Measurements from ENCODE around the gene ZBTB44.
A peak's percentile ranks its signal among the peaks of the same experiment; 100 is the strongest.

Gene ZBTB44

GRCh38 chr11:130314750-130315285 is at the start of gene ZBTB44:
TSS of gene ZBTB44 (minus strand) at chr11:130314917. CDS start at chr11:130261873, 53,044 bp downstream.
- Histone ChIP-seq H3K27ac (peak within 1 kb of the TSS; percentile 69), H3K36me3 (ENCODE audit: control insufficient read depth, insufficient read depth, low read length) (no peaks in the 10 kb centered on the region), H3K4me2 (ENCODE audit: low read length) (peak within 1 kb of the TSS; percentile 59), H3K4me1 (peaks cover 4% of the 10 kb centered on the region), H3K79me2 (peaks cover 8% of the 10 kb centered on the region), H3K4me3 (ENCODE audit: low read depth, low read length) (peak within 1 kb of the TSS; percentile 66), H3K27me3 (ENCODE audit: control insufficient read depth, insufficient read depth, low read length) (no peaks in the 10 kb centered on the region), H2AFZ (peak within 1 kb of the TSS; percentile 90), H3K9ac (no peak within 1 kb of the TSS), H3K9me3 (ENCODE audit: control insufficient read depth, low read length) (no peaks in the 10 kb centered on the region)
- TF ChIP-seq CTCF (IDR thresholded peaks at IDR 0.05): no peak

GRCh38 chr11:130359419-130359818 is 44.7 kb upstream of the ZBTB44 start:
- no peak for TF ChIP-seq CTCF (IDR thresholded peaks at IDR 0.05)
- no peak overlapping the region for H3K9ac ChIP-seq
- H3K36me3 ChIP-seq (ENCODE audit: control insufficient read depth, insufficient read depth, low read length): no peaks in the 10 kb centered on the region
- H3K27me3 ChIP-seq (ENCODE audit: control insufficient read depth, insufficient read depth, low read length): no peaks in the 10 kb centered on the region
- no peaks in the 10 kb centered on the region for H3K79me2 ChIP-seq
- H3K27ac ChIP-seq: no peak overlapping the region
- H3K4me1 ChIP-seq: no peaks in the 10 kb centered on the region
- H3K4me3 ChIP-seq (ENCODE audit: low read depth, low read length): no peak overlapping the region
- no peak overlapping the region for H2AFZ ChIP-seq
- no peak overlapping the region for H3K4me2 ChIP-seq (ENCODE audit: low read length)
- no peaks in the 10 kb centered on the region for H3K9me3 ChIP-seq (ENCODE audit: control insufficient read depth, low read length)

GRCh38 chr11:130358398-130358797 is 43.7 kb upstream of the ZBTB44 start:
- H3K4me3 ChIP-seq (ENCODE audit: low read depth, low read length): no peak overlapping the region
- H3K9ac ChIP-seq: no peak overlapping the region
- H3K27me3 ChIP-seq (ENCODE audit: control insufficient read depth, insufficient read depth, low read length): no peaks in the 10 kb centered on the region
- H3K4me2 ChIP-seq (ENCODE audit: low read length): no peak overlapping the region
- no peaks in the 10 kb centered on the region for H3K9me3 ChIP-seq (ENCODE audit: control insufficient read depth, low read length)
- no peaks in the 10 kb centered on the region for H3K79me2 ChIP-seq
- H2AFZ ChIP-seq: no peak overlapping the region
- no peaks in the 10 kb centered on the region for H3K4me1 ChIP-seq
- H3K36me3 ChIP-seq (ENCODE audit: control insufficient read depth, insufficient read depth, low read length): no peaks in the 10 kb centered on the region
- no peak overlapping the region for H3K27ac ChIP-seq
- no peak for TF ChIP-seq CTCF (IDR thresholded peaks at IDR 0.05)

GRCh38 chr11:130347261-130347660 is 32.5 kb upstream of the ZBTB44 start:
- no peak overlapping the region for H3K4me3 ChIP-seq (ENCODE audit: low read depth, low read length)
- H2AFZ ChIP-seq: no peak overlapping the region
- H3K4me1 ChIP-seq: no peaks in the 10 kb centered on the region
- H3K9me3 ChIP-seq (ENCODE audit: control insufficient read depth, low read length): no peaks in the 10 kb centered on the region
- H3K79me2 ChIP-seq: no peaks in the 10 kb centered on the region
- no peak overlapping the region for H3K9ac ChIP-seq
- no peaks in the 10 kb centered on the region for H3K27me3 ChIP-seq (ENCODE audit: control insufficient read depth, insufficient read depth, low read length)
- no peak overlapping the region for H3K4me2 ChIP-seq (ENCODE audit: low read length)
- no peak for TF ChIP-seq CTCF (IDR thresholded peaks at IDR 0.05)
- no peaks in the 10 kb centered on the region for H3K36me3 ChIP-seq (ENCODE audit: control insufficient read depth, insufficient read depth, low read length)
- no peak overlapping the region for H3K27ac ChIP-seq

- Histone ChIP-seq H3K4me1 (no peaks in the 10 kb centered on the region), H3K9me3 (ENCODE audit: control insufficient read depth, low read length) (no peaks in the 10 kb centered on the region), H3K79me2 (no peaks in the 10 kb centered on the region), H2AFZ (no peak overlapping the region), H3K4me3 (ENCODE audit: low read depth, low read length) (no peak overlapping the region), H3K36me3 (ENCODE audit: control insufficient read depth, insufficient read depth, low read length) (no peaks in the 10 kb centered on the region), H3K27ac (no peak overlapping the region), H3K4me2 (ENCODE audit: low read length) (no peak overlapping the region), H3K27me3 (ENCODE audit: control insufficient read depth, insufficient read depth, low read length) (no peaks in the 10 kb centered on the region), H3K9ac (no peak overlapping the region)
- TF ChIP-seq CTCF (IDR thresholded peaks at IDR 0.05): no peak
Measured at GRCh38 chr11:130344841-130345240, 30.1 kb upstream of the ZBTB44 start.
